Stimulated activated CD8-positive, alpha-beta memory T cell treated with anti-CD3 and anti-CD28 coated beads, Interleukin-2, amount 100 ng/mL, for 1 hour (primary cell): ENCODE measurements around the gene SDK2.

Experiments used
- DNase-seq, 2 donors: peaks; one replicate each; pipeline ENCODE4 v3.0.0-alpha.2; 2020; ENCODE audit warnings: low read depth in 2 of 2

The SDK2 gene

DNA sequence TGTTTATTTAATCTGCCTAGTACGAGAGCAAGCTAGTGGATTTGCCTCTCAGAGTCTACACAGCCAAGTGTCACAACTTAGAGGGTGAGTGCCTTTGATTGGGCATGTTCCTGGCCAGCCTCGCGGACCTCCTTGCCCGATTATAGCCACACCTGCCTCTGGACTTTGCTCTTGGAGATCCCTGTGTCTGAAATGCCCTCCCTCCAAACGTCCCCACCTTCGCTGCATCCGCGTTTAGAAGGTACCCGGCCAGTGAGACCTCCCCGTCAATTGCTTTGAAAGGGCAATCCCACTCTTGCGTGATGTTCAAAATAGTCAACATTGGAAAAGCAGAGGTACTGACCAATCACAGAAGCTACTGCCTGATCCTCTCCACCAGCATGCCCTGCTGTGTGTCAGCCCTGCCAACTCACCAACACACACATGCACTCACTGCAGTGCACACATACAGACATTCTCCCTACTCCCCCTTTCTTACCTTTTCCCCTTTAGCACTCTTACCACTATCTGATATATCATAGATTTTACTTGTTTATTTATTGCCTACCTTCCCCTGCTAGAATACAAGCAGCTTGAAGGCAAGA is 6.5 kb upstream of the SDK2 start:
- DNase-seq, result no peak

DNA sequence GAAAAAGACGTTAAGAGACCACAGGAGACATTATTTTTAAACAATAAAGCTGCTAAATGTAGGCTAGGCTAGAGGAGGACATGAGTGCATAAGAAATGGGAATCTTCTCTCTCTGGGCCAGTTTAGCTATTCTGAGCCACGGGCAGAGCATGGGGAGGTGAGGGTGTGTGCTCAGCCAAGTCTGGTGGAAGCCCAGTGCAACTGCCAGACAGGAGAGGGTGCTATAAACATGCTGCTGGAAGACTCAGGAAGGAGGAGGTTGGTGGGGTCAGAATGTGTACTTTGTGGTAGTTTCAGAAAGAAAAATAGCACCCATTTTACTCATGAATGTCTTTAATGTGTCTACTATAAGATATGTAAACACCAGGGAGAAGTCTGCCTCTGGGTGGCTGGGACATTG is 5.9 kb upstream of the SDK2 start:
- DNase-seq, result no peak

DNA sequence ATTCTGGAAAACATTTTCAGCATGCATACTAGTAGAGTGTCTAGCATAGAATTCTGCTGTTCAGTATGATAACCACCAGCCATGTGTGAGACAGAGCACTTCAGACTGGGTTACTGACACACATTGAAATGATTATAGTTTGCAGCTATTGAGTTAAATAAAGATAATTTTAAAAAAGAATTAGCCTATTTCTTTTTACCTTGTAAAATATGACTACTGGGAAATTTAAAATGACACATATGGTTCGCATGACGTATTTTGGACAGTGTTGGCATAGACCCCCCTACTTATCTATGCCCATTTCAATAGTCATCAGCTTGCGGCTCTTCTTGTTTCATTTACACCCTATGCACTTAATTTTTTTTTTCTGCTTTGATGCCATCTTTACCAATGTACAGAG is 4.7 kb upstream of the SDK2 start:
- no peak for DNase-seq

DNA sequence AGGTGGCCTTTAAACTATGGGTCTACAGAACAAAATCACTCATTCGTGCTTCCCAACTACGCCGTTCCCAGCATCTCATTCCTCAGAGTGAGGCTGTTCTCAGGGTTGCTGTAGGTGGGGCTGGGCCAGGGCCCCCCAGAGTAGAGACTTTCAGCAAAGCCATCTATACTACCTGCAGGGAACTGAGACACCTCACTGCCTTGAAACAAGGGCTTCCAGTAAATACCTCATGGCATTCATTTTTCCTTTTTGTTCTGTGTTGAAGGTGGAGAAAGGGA is 4.2 kb upstream of the SDK2 start:
- no peak for DNase-seq

DNA sequence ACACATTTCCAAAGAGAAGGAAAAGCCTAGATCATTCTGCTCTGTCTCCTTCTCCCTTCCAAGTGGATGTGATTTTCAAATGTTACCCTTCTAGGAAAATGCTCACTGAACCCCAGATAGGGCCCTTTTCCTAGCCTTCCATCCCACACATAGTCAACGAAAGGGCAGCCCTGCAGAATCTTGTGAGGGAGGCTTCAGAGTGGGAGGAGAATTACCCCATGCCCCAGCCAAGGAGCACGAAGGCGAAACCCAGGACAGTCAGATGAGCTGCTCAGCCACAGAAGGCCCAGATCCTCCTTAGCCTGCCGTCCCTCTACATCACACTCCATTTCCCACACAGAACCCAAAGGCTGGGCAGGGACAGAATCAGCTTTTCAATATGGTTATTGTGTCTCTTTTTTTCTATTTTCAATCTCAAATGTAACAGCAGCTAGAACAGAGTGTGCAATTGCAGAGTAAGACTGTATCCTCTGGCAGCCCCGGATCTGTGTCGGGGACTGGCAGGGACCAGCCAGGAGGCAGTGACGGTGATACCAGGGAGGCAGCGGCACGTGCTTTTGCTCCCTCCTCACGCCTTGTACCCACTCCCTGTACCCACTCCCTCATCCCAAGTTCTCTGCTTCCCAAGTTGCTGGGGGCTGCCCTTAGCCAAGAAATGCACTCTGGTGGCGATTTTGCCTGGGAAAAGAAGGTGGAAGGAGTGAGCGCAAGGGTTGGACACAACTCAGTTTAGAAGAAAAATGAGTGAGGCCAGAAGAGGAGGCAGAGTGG is 3.7 kb upstream of the SDK2 start:
- no peak for DNase-seq

- DNase-seq, result no peak
These were observed 3.1 kb upstream of the SDK2 start for GRCh38 chr17:73647301-73647695.

- DNase-seq, result no peak
These were observed 2.4 kb upstream of the SDK2 start for GRCh38 chr17:73646409-73647300.

DNA sequence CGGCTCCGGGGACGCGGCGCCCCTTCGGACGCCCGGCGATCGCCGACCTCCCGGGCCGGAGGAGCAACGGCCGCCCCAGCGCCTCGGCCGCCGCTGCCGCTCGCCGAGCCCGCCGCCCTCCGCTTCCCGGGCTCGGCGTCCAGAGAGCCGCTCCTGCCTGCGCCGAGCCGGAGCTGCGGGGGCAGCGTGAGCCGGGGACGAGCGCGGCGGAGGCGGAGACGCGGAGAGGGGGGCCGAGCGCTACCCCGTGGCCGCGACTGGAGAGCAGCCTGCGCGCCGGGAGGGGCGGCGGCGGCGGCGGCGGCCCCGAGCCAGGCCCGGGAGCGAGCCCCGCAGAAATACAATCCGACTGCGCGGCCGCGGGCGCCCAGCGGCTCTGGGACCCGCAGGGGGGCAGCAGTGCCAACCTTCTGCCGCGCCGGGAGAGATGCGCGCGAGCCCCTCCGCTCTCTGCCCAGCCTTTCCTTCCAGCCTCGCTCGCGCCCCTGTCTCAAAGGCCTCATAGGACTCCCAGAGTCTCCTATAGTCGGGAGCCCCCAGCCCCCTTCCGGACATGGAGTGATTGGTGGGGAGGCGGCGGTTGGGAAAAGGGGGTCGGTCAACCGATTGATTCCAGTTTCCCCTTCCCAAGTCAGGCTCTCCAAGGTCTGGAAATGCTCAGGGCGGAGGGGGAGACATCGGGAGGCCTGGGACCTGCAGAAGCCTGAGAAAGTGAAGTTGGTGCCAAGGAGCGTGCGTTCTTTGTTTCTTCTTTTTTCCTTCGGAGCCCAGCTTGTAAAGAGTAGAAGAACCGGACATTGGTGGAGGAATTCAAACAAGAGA is 1.0 kb upstream of the SDK2 start:
- no peak for DNase-seq

DNA sequence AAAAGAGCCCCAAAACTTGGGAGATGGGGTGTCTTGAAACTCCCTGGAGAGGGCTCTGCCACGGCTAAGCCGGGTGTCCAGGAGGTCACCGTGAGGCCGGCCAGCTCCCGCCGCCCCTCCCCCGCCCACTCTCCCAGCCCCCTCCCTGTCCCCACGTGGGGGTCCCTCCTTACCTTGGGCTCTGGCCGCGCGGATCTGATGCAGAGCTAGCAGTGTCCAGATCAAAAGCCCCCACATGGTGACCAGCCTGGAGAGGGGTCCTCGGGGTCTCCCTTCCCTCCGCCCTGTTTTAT is 447 bp downstream of the SDK2 start:
- DNase-seq, result no peak

- no peak for DNase-seq
These were observed 1.0 kb downstream of the SDK2 start for GRCh38 chr17:73643001-73643851.

DNA sequence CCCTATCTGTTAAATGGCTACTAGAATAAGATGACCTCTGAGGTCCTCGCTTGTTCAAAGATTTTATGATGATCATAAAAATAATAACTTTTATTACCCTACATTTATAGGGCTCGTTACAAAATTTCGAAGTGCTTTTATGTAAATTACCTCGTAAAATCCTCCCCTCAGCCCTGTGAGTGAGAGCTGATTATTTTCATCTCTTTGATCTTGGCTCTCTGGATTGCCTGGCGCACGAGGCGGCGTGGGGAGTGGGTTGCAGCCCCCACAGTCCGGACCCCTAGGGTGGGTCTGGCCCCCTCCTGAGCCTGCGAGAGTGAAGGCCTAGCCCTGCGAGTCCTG is 1.6 kb downstream of the SDK2 start:
- no peak for DNase-seq

GRCh38 chr17:73641826-73642600 is 2.2 kb downstream of the SDK2 start:
- DNase-seq, result no peak

GRCh38 chr17:73640691-73641090 is 3.6 kb downstream of the SDK2 start:
- no peak for DNase-seq

DNA sequence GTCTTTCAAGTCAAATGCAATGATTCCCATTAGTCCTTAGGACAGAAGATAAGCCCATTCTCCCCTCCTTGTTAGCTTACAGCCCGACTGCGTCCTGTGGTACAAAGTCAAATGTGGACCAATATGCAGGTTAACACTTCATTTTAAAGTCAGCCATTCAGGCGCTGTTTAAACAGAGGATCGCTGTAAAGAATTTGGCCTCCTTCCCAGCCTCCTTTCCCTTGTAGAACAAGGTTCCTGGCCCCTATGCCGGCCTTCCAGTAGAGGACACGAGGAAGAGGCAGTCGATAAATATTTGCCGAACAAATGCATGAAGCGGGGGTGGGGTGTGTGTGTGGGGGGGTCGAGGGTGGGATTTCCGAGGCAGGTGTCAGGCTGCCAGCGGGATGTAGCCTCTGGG is 4.3 kb downstream of the SDK2 start:
- no peak for DNase-seq

DNA sequence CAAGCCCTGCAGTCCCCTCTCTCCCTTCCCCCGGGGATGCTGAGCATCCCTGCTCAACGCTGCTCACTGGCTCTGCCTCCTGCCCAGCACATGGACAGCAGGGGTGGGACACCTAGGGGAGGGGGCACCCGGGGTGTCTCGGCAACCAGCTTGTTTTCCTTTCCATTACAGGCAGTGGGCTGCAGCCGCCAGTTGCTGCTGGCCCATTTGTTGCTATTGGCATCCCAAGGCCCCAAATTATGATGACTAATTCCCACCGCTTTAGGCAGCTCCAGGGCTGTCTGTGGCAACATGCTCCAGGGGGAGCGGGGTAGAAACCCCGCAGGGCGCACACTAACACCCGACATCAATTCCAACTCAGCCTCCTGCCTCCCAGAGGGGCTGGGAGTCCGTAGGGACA is 4.9 kb downstream of the SDK2 start:
- no peak for DNase-seq

GRCh38 chr17:73638556-73638955 is 5.7 kb downstream of the SDK2 start:
- DNase-seq, result no peak

- no peak for DNase-seq
These were observed 6.4 kb downstream of the SDK2 start for GRCh38 chr17:73637866-73638265.

GRCh38 chr17:73635101-73635817 is 9.0 kb downstream of the SDK2 start:
- no peak for DNase-seq

DNA sequence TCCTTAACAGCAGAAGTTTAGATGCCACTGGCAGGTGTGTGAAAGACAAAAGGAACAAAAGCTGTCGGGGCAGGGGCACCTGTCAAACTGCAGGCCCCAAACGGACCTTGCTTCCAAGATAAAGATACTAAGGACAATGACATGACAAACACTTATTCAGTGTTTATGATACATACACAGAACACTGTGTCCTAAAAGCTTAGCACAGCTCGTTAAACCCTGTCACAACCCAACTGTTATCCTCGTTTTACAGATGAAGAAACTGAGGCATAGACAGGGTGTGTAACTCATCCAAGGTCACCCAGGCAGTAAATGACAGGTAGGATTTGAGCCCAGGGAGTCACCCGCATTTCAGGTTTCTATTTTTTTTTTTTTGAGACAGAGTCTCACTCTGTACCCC is 9.6 kb downstream of the SDK2 start:
- no peak for DNase-seq

DNA sequence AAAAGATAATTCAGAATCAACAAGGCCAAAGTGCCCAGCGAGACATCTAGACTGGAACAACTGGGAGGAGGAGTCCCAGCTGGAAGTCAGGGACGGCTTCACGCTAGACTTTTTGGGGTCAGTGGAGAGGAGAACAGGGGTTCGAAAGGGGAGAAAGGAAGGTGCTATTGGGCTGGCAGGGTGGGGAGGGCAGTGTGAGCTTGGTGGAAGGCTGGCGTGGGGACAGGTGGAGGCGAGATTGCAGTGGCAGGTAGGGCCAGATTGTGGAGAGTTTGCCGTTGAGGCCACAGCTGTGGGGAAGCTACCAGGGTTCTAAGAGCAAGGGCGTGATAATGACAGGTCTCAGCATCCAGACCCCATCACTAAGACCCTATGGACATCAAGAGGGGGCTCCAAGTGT is 10.5 kb downstream of the SDK2 start:
- no peak for DNase-seq
